DLD1 (cell line): Measurements from ENCODE around the gene THAP10.

Source experiments
- in situ Hi-C: cut with HindIII; loops from 2 replicates; pipeline ENCODE4 v1.10.0; 2017; ENCODE audit warnings: low sequenced_read_pairs

The THAP10 gene

GRCh38 chr15:70854666-70854976 lies 37.6 kb downstream of the THAP10 start:
- in situ Hi-C loops = no loop called here

- in situ Hi-C loops = no loop called here
Observed at GRCh38 chr15:70853973-70854665, 38.1 kb downstream of the THAP10 start, which contains the start of gene LARP6. Gene LARP6, minus strand, starts transcription at chr15:70854157. Its CDS starts 69 bp downstream, at chr15:70854088.

GRCh38 chr15:70853318-70853972 lies 38.8 kb downstream of the THAP10 start:
- in situ Hi-C loops = no loop called here

- in situ Hi-C loops = no loop called here
Observed at GRCh38 chr15:70852501-70853317, 39.5 kb downstream of the THAP10 start.

- in situ Hi-C loops = no loop called here
Observed at GRCh38 chr15:70851889-70852288, 40.3 kb downstream of the THAP10 start.

- in situ Hi-C loops = no loop called here
Observed at GRCh38 chr15:70845602-70846360, 46.5 kb downstream of the THAP10 start.

- in situ Hi-C loops = no loop called here
Observed at GRCh38 chr15:70837476-70837875, 54.8 kb downstream of the THAP10 start.

GRCh38 chr15:70835841-70836240 lies 56.4 kb downstream of the THAP10 start:
- in situ Hi-C loops = no loop called here

GRCh38 chr15:70835415-70835814 lies 56.8 kb downstream of the THAP10 start:
- in situ Hi-C loops = no loop called here

GRCh38 chr15:70834999-70835398 lies 57.2 kb downstream of the THAP10 start:
- in situ Hi-C loops = no loop called here

- in situ Hi-C loops = no loop called here
Observed at GRCh38 chr15:70833861-70834765, 58.1 kb downstream of the THAP10 start.

- in situ Hi-C loops = no loop called here
Observed at GRCh38 chr15:70833422-70833821, 58.8 kb downstream of the THAP10 start.

GRCh38 chr15:70832176-70832575 lies 60.1 kb downstream of the THAP10 start:
- in situ Hi-C loops = no loop called here
